SK-N-SH (cell line): ENCODE results near the gene CYTH3. TPM values are rescaled to one million over a fixed set of nuclear protein-coding genes. Genes with fewer than 3 reads are reported as not detected.

Source experiments
- CTCF ChIA-PET: fragments of 300-600, 350-600 bp; formaldehyde crosslinking; extraction: SDS; loops from one replicate; lab custom pipeline; 2021; lab: Yijun Ruan, JAX
- POLR2A ChIA-PET: fragments of 350-600 bp; sonication (Branson Sonifier 250); formaldehyde crosslinking; extraction: SDS; loops from one replicate; lab custom pipeline; 2020; ENCODE audit warnings: antibody characterized with exemption, inconsistent platforms; lab: Yijun Ruan, JAX
- DNase-seq: peaks from one replicate; pipeline ENCODE4 v3.0.0; 2012
- H2AFZ ChIP-seq: fragments of 200-600 bp; sonication (generic); 2 replicates; pipeline ENCODE4 v1.8.1; 2016; ENCODE audit warnings: antibody characterized with exemption, mild to moderate bottlenecking, low read depth
- H3F3A ChIP-seq: fragments of 200-600 bp; sonication (generic); replicated peaks from 2 replicates; pipeline ENCODE3; 2016; ENCODE audit warnings: antibody characterized with exemption, mild to moderate bottlenecking; ENCODE audit not compliant: insufficient read depth
- H3K27ac ChIP-seq, 2 experiments: fragments of 200-500 bp in 1 of 2; fragments of 200-600 bp in 1 of 2; sonication (Bioruptor generic) in 1 of 2; sonication (generic), shearing (Covaris generic) in 1 of 2; 2 replicates each; pipeline versions ENCODE4 v1.5.1 to v1.6.1; 2014 to 2016; ENCODE audit warnings: low read depth in 2 of 2, inconsistent platforms in 1 of 2, low read length in 1 of 2, mild to moderate bottlenecking in 1 of 2, mixed read lengths in 1 of 2
- H3K27me3 ChIP-seq: fragments of 200-600 bp; sonication (generic), shearing (Covaris generic); 2 replicates; pipeline ENCODE4 v1.6.1; 2016; ENCODE audit warnings: mixed run types; ENCODE audit not compliant: insufficient read depth
- H3K36me3 ChIP-seq, 2 experiments: fragments of 200-500 bp in 1 of 2; fragments of 200-600 bp in 1 of 2; sonication (Bioruptor generic) in 1 of 2; sonication (generic) in 1 of 2; replicated peaks in 1 of 2; 2 replicates each; pipeline versions ENCODE3 to v1.5.1; 2014 to 2016; ENCODE audit warnings: low read length in 1 of 2, mild to moderate bottlenecking in 1 of 2; ENCODE audit not compliant: insufficient read depth in 2 of 2, control insufficient read depth in 1 of 2
- H3K4me1 ChIP-seq, 2 experiments: fragments of 200-500 bp in 1 of 2; fragments of 200-600 bp in 1 of 2; sonication (Bioruptor generic) in 1 of 2; sonication (generic), shearing (Covaris generic) in 1 of 2; 2 replicates each; pipeline versions ENCODE4 v1.5.1 to v1.6.1; 2014 to 2016; ENCODE audit warnings: low read depth in 1 of 2, low read length in 1 of 2, mixed run types in 1 of 2; ENCODE audit not compliant: insufficient read depth in 2 of 2, control insufficient read depth in 1 of 2
- H3K4me2 ChIP-seq: fragments of 200-600 bp; sonication (generic), shearing (Covaris generic); 2 replicates; pipeline ENCODE4 v1.6.1; 2017; ENCODE audit warnings: mixed run types
- H3K4me3 ChIP-seq, 2 experiments: fragments of 200-500 bp in 1 of 2; fragments of 200-600 bp in 1 of 2; sonication (Bioruptor generic) in 1 of 2; sonication (generic), shearing (Covaris generic) in 1 of 2; 2 replicates each; pipeline versions ENCODE4 v1.5.1 to v1.8.1; 2014 to 2016; ENCODE audit warnings: low read depth in 2 of 2, inconsistent platforms in 1 of 2, low read length in 1 of 2, mild to moderate bottlenecking in 1 of 2, mixed read lengths in 1 of 2, moderate library complexity in 1 of 2
- H3K79me2 ChIP-seq: fragments of 200-600 bp; sonication (generic); 2 replicates; pipeline ENCODE4 v1.8.1; 2017; ENCODE audit warnings: mild to moderate bottlenecking; ENCODE audit not compliant: insufficient read depth
- H3K9ac ChIP-seq: fragments of 200-600 bp; sonication (generic); 2 replicates; pipeline ENCODE4 v1.6.1; 2017; ENCODE audit warnings: mixed run types
- H3K9me2 ChIP-seq: fragments of 200-600 bp; sonication (generic); 2 replicates; pipeline ENCODE4 v1.6.1; 2017; ENCODE audit warnings: mixed run types
- H3K9me3 ChIP-seq: fragments of 200-600 bp; sonication (generic); 2 replicates; pipeline ENCODE4 v1.6.1; 2017; ENCODE audit warnings: mixed run types, mild to moderate bottlenecking, moderate library complexity
- H4K20me1 ChIP-seq: fragments of 200-600 bp; sonication (generic); 2 replicates; pipeline ENCODE4 v1.6.1; 2017; ENCODE audit warnings: mild to moderate bottlenecking, mixed run types; ENCODE audit not compliant: insufficient read depth
- ELF1 ChIP-seq: IDR thresholded peaks from 2 replicates; pipeline ENCODE4 v1.4.0; 2012
- GATA2 ChIP-seq: sonication (generic); formaldehyde crosslinking; IDR thresholded peaks from 2 replicates; pipeline ENCODE4 v1.5.0; 2020; ENCODE audit warnings: mild to moderate bottlenecking, missing genetic modification reagents
- RAD21 ChIP-seq: IDR thresholded peaks from 2 replicates; pipeline ENCODE4 v1.6.1; 2012; ENCODE audit warnings: mild to moderate bottlenecking, low read length
- TAF1 ChIP-seq: IDR thresholded peaks from 2 replicates; pipeline ENCODE4 v1.6.1; 2012; ENCODE audit warnings: low read depth, mild to moderate bottlenecking, low read length, moderate library complexity, borderline replicate concordance
- TEAD4 ChIP-seq: IDR thresholded peaks from 2 replicates; pipeline ENCODE4 v1.4.0; 2012; ENCODE audit warnings: mild to moderate bottlenecking, borderline replicate concordance; ENCODE audit not compliant: insufficient read depth
- WGBS: methylation state at CpG from one replicate; pipeline ENCODE4 v1.1.6; 2017; ENCODE audit warnings: low lambda C conversion rate; 5-methylcytosine and 5-hydroxymethylcytosine counted together
- polyA plus RNA-seq, 3 experiments: library from polyadenylated mRNA; depleted of rRNA; stranded (reverse); fragments of >200 nt; gene quantifications; 2 replicates each; pipeline ENCODE4 v1.2.3, GENCODE V29; 2012
- TF ChIP-seq, protein P1 (sequence below): IDR thresholded peaks from 2 replicates; pipeline ENCODE4 v1.4.0; 2012; ENCODE audit warnings: low read depth
- TF ChIP-seq, protein P2 (sequence below): fragments of 150-350 bp; IDR thresholded peaks from 2 replicates; pipeline ENCODE4 v1.6.1; 2017; ENCODE audit warnings: antibody characterized with exemption, low read length, low read depth, borderline replicate concordance
- TF ChIP-seq, protein P3 (sequence below): fragments of 150-350 bp; IDR thresholded peaks from 2 replicates; pipeline ENCODE4 v1.6.1; 2016; ENCODE audit warnings: mild to moderate bottlenecking, low read depth, low read length
- TF ChIP-seq, protein P4 (sequence below): IDR thresholded peaks from 2 replicates; pipeline ENCODE4 v1.4.0; 2012; ENCODE audit warnings: low read depth, borderline replicate concordance
- TF ChIP-seq, protein P5 (sequence below): fragments of 200-600 bp; sonication (generic); IDR thresholded peaks from 2 replicates; pipeline ENCODE4 v1.6.1; 2017; ENCODE audit warnings: antibody characterized with exemption, mild to moderate bottlenecking, moderate library complexity
- TF ChIP-seq, protein P6 (sequence below): IDR thresholded peaks from 2 replicates; pipeline ENCODE4 v1.6.1; 2012; ENCODE audit warnings: mild to moderate bottlenecking, low read depth, low read length, moderate library complexity

Gene CYTH3
- polyA plus RNA-seq, 1 of the 3 experiments (the other 2 are of a cell fraction), result 55.1 TPM

DNA sequence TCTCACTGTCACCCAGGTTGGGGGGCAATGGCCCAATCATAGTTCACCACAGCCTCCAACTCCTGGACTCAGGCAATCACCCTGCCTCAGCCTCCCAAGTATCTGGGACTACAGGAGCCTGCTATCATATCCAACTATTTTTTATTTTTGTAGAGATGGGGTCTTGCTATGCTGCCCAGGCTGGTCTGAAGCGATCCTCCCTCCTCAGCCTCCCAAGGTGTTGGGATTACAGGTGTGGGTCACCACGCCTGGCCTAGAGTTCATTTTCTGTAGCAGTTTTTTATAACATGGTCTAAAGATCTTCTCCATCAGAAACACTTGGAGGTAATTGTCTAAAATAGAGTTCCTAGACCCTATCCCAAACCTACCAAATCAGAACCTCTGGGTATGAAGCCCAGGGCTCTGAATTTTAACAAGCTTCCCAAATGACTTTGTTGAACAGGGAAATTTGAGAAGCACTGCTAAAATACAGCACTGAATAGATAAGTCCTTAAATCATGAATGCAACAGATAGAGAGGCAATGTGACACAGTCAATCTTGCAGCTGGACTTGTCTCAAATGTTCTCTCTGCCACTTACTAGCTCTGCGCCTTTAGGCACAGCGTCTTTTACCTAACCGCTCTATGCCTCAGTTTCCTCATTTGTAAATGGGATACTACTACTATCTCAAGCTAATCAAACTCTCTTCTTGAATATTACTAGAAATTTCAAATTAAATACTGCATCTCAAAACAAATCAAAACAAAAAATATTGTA, 63.7 kb downstream of the CYTH3 start:
- ChIA-PET POLR2A (no interaction called here), CTCF (interaction anchor here (0.6 to 1.9 kb wide), 7 partner anchors 11 to 115 kb away, joined by 3 to 8 read pairs (median 3); no protein-coding TSS in a partner anchor)
- Histone ChIP-seq H3F3A (peaks cover 15% of the 10 kb centered on the region), H3K27ac (no peak overlapping the region), H3K9me2 (no peaks in the 10 kb centered on the region), H2AFZ (no peak overlapping the region), H3K9ac (no peak overlapping the region), H3K4me1 (peaks cover 5 to 12% of the 10 kb centered on the region in 2 experiments), H3K9me3 (no peaks in the 10 kb centered on the region), H4K20me1 (peaks cover 41% of the 10 kb centered on the region), H3K79me2 (peaks cover 98% of the 10 kb centered on the region), H3K36me3 (no peaks in the 10 kb centered on the region), H3K27me3 (no peaks in the 10 kb centered on the region), H3K4me3 (no peak overlapping the region), H3K4me2 (no peak overlapping the region)
- 96% methylated on average over 5 of the region's 5 CpGs for WGBS
- no peak for TF ChIP-seq TEAD4
- TF ChIP-seq, protein P1, sequence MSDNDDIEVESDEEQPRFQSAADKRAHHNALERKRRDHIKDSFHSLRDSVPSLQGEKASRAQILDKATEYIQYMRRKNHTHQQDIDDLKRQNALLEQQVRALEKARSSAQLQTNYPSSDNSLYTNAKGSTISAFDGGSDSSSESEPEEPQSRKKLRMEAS, result no peak
- TF ChIP-seq RAD21, result no peak
- no peak for TF ChIP-seq ELF1
- TF ChIP-seq, protein P2, sequence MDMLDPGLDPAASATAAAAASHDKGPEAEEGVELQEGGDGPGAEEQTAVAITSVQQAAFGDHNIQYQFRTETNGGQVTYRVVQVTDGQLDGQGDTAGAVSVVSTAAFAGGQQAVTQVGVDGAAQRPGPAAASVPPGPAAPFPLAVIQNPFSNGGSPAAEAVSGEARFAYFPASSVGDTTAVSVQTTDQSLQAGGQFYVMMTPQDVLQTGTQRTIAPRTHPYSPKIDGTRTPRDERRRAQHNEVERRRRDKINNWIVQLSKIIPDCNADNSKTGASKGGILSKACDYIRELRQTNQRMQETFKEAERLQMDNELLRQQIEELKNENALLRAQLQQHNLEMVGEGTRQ, result no peak
- TF ChIP-seq, protein P3, sequence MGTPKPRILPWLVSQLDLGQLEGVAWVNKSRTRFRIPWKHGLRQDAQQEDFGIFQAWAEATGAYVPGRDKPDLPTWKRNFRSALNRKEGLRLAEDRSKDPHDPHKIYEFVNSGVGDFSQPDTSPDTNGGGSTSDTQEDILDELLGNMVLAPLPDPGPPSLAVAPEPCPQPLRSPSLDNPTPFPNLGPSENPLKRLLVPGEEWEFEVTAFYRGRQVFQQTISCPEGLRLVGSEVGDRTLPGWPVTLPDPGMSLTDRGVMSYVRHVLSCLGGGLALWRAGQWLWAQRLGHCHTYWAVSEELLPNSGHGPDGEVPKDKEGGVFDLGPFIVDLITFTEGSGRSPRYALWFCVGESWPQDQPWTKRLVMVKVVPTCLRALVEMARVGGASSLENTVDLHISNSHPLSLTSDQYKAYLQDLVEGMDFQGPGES, result no peak
- TF ChIP-seq, protein P4, sequence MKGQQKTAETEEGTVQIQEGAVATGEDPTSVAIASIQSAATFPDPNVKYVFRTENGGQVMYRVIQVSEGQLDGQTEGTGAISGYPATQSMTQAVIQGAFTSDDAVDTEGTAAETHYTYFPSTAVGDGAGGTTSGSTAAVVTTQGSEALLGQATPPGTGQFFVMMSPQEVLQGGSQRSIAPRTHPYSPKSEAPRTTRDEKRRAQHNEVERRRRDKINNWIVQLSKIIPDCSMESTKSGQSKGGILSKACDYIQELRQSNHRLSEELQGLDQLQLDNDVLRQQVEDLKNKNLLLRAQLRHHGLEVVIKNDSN, result no peak
- DNase-seq, result no peak

GRCh38 chr7:6205971-6206660, 66.3 kb downstream of the CYTH3 start:
- peak; percentile 82 for DNase-seq
- H2AFZ ChIP-seq, result no peak overlapping the region
- H3K4me2 ChIP-seq, result peak overlapping the region; percentile 41; the same call in 1 of the 2 replicates
- no peaks in the 10 kb centered on the region for H3K27me3 ChIP-seq
- H3K9me2 ChIP-seq, result no peaks in the 10 kb centered on the region
- no peak overlapping the region; the same call in 1 of the 2 replicates for H3K9ac ChIP-seq
- peaks cover 5 to 12% of the 10 kb centered on the region in 2 experiments for H3K4me1 ChIP-seq
- no peaks in the 10 kb centered on the region for H3K9me3 ChIP-seq
- H3F3A ChIP-seq, result peaks cover 15% of the 10 kb centered on the region
- H4K20me1 ChIP-seq, result peaks cover 39% of the 10 kb centered on the region
- H3K27ac ChIP-seq, result peak overlapping the region; percentile 76 to 77
- POLR2A ChIA-PET, result no interaction called here
- H3K4me3 ChIP-seq, result no peak overlapping the region
- CTCF ChIA-PET, result interaction anchor here (1.4 to 2.2 kb wide), 3 partner anchors 46 to 117 kb away, joined by 3 to 7 read pairs (median 4); no protein-coding TSS in a partner anchor
- no peaks in the 10 kb centered on the region for H3K36me3 ChIP-seq
- WGBS, result 24% methylated on average over 3 of the region's 3 CpGs
- peaks cover 98% of the 10 kb centered on the region for H3K79me2 ChIP-seq
- TF ChIP-seq, protein P5, sequence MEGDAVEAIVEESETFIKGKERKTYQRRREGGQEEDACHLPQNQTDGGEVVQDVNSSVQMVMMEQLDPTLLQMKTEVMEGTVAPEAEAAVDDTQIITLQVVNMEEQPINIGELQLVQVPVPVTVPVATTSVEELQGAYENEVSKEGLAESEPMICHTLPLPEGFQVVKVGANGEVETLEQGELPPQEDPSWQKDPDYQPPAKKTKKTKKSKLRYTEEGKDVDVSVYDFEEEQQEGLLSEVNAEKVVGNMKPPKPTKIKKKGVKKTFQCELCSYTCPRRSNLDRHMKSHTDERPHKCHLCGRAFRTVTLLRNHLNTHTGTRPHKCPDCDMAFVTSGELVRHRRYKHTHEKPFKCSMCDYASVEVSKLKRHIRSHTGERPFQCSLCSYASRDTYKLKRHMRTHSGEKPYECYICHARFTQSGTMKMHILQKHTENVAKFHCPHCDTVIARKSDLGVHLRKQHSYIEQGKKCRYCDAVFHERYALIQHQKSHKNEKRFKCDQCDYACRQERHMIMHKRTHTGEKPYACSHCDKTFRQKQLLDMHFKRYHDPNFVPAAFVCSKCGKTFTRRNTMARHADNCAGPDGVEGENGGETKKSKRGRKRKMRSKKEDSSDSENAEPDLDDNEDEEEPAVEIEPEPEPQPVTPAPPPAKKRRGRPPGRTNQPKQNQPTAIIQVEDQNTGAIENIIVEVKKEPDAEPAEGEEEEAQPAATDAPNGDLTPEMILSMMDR, result no peak
- TF ChIP-seq, protein P2, result no peak
- TF ChIP-seq, protein P6, sequence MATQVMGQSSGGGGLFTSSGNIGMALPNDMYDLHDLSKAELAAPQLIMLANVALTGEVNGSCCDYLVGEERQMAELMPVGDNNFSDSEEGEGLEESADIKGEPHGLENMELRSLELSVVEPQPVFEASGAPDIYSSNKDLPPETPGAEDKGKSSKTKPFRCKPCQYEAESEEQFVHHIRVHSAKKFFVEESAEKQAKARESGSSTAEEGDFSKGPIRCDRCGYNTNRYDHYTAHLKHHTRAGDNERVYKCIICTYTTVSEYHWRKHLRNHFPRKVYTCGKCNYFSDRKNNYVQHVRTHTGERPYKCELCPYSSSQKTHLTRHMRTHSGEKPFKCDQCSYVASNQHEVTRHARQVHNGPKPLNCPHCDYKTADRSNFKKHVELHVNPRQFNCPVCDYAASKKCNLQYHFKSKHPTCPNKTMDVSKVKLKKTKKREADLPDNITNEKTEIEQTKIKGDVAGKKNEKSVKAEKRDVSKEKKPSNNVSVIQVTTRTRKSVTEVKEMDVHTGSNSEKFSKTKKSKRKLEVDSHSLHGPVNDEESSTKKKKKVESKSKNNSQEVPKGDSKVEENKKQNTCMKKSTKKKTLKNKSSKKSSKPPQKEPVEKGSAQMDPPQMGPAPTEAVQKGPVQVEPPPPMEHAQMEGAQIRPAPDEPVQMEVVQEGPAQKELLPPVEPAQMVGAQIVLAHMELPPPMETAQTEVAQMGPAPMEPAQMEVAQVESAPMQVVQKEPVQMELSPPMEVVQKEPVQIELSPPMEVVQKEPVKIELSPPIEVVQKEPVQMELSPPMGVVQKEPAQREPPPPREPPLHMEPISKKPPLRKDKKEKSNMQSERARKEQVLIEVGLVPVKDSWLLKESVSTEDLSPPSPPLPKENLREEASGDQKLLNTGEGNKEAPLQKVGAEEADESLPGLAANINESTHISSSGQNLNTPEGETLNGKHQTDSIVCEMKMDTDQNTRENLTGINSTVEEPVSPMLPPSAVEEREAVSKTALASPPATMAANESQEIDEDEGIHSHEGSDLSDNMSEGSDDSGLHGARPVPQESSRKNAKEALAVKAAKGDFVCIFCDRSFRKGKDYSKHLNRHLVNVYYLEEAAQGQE, result no peak
- TF ChIP-seq, protein P3, result no peak
- TF ChIP-seq GATA2 (CRISPR knock-in tag) (peak; percentile 98), TAF1 (no peak)
